Measurements from ENCODE around the gene FAAP20. TPM values are rescaled to one million over a fixed set of nuclear protein-coding genes. Genes with fewer than 3 reads are reported as not detected.

The FAAP20 gene
- total and polyA plus RNA-seq, 9 of the 15 experiments (the other 6 are each of a cell fraction or from before 2014, with no cell fraction given) = 0.58 to 143 (median 9.9) TPM

- TF ChIP-seq ZNF318 (IDR thresholded peaks at IDR 0.05; ENCODE audit: borderline replicate concordance in 1 of 2, low read depth in 1 of 2) = no peak
- no peak for TF ChIP-seq BCOR (IDR thresholded peaks at IDR 0.05)
- TF ChIP-seq FOXP4 (CRISPR knock-in tag; IDR thresholded peaks at IDR 0.05; ENCODE audit: borderline replicate concordance) = no peak
- no peak for TF ChIP-seq NR2C2 (CRISPR knock-in tag; IDR thresholded peaks at IDR 0.05)
- TF ChIP-seq NR2C2 (tag; IDR thresholded peaks at IDR 0.05) = no peak
- no peak for TF ChIP-seq ZNF398 (CRISPR knock-in tag; IDR thresholded peaks at IDR 0.05)
- TF ChIP-seq ELK1 (CRISPR knock-in tag; IDR thresholded peaks at IDR 0.05) = no peak
- no peak for TF ChIP-seq ZNF780A (CRISPR knock-in tag; IDR thresholded peaks at IDR 0.05)
- TF ChIP-seq ZNF655 (CRISPR knock-in tag; IDR thresholded peaks at IDR 0.05) = no peak
- TF ChIP-seq ZFP1 (CRISPR knock-in tag; IDR thresholded peaks at IDR 0.05) = no peak
Observed at GRCh38 chr1:2151911-2152310, 42.7 kb downstream of the FAAP20 start (continued).
